ENCODE results near the gene AGA.

DNA sequence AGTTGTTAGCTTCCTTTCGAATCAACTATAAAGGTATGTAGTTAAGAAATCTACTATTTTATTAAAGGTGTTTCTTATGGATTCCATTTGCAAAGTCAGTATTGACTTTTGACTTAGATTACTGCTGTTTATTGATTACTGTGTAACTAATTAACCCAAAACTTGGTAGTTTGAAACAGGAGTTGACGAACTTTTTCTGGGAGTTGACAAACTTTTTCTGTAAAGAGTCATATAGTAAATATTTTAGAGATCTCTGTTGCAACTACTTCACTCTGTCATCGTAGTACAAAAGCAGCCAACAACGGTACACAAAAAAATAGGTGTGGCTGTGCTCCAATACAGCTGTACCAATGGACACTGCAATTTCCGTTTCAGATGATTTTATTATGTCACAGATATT lies 30.2 kb downstream of the AGA start:
- TF ChIP-seq, protein P1, sequence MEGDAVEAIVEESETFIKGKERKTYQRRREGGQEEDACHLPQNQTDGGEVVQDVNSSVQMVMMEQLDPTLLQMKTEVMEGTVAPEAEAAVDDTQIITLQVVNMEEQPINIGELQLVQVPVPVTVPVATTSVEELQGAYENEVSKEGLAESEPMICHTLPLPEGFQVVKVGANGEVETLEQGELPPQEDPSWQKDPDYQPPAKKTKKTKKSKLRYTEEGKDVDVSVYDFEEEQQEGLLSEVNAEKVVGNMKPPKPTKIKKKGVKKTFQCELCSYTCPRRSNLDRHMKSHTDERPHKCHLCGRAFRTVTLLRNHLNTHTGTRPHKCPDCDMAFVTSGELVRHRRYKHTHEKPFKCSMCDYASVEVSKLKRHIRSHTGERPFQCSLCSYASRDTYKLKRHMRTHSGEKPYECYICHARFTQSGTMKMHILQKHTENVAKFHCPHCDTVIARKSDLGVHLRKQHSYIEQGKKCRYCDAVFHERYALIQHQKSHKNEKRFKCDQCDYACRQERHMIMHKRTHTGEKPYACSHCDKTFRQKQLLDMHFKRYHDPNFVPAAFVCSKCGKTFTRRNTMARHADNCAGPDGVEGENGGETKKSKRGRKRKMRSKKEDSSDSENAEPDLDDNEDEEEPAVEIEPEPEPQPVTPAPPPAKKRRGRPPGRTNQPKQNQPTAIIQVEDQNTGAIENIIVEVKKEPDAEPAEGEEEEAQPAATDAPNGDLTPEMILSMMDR (IDR thresholded peaks at IDR 0.05): no peak
- TF ChIP-seq POLR2A (IDR thresholded peaks at IDR 0.05): no peak
